Gastrocnemius medialis (tissue), 4 donors: ENCODE results near the gene MAB21L3.

Experiments used
- CTCF ChIP-seq, 5 experiments: fragments of 450-650 bp in 3 of 5; fragments of 200-600 bp in 2 of 5; sonication (generic) in 2 of 5; IDR thresholded peaks in 4 of 5; conservative IDR thresholded peaks in 1 of 5; 1 replicate in 4 of 5; 2 replicates in 1 of 5; pipeline ENCODE4 v1.5.1; 2016 to 2019; ENCODE audit warnings: antibody characterized with exemption in 5 of 5, mild to moderate bottlenecking in 3 of 5, moderate library complexity in 3 of 5
- POLR2A ChIP-seq, 2 donors: fragments of 450-650 bp; IDR thresholded peaks; one replicate each; pipeline ENCODE4 v1.6.1; 2017; ENCODE audit warnings: antibody characterized with exemption in 2 of 2, mild to moderate bottlenecking in 2 of 2, moderate library complexity in 2 of 2

- TF ChIP-seq CTCF (IDR thresholded peaks at IDR 0.05 in 4 of 5, conservative IDR thresholded peaks at IDR 0.05 in 1 of 5) (no peak), POLR2A (IDR thresholded peaks at IDR 0.05) (no peak)
These were observed 6.5 kb upstream of the MAB21L3 start for GRCh38 chr1:116104667-116105066.
